Caco-2 (cell line): ENCODE results near the gene FHIT. TPM values are rescaled to one million over a fixed set of nuclear protein-coding genes. Genes with fewer than 3 reads are reported as not detected.

Source experiments
- BruUV-seq: library from RNA; stranded (reverse); fragments of 400-500 nt; replicated peaks from 2 replicates; lab custom pipeline; 2021; lab: Mats Ljungman, UMichigan
- CTCF ChIA-PET: fragments of 300-600 bp; sonication (Branson Sonifier 250); formaldehyde crosslinking; loops from one replicate; lab custom pipeline; 2022; ENCODE audit warnings: antibody characterized with exemption; lab: Charles Lee
- POLR2A ChIA-PET: fragments of 300-600 bp; sonication (Branson Sonifier 250); formaldehyde crosslinking; loops from one replicate; lab custom pipeline; 2022; ENCODE audit warnings: antibody characterized with exemption; lab: Charles Lee
- DNase-seq, 2 experiments: peaks; one replicate each; pipeline versions ENCODE4 v3.0.0 to v3.0.0-alpha.2; 2020 to 2022
- H3K27me3 ChIP-seq: replicated peaks from 2 replicates; pipeline ENCODE4 v1.6.0; 2011; ENCODE audit warnings: low read length; ENCODE audit not compliant: control insufficient read depth, insufficient read depth
- H3K36me3 ChIP-seq: 2 replicates; pipeline ENCODE4 v1.5.1; 2011; ENCODE audit warnings: low read length; ENCODE audit not compliant: control insufficient read depth, insufficient read depth
- H3K4me1 ChIP-seq: fragments of 250-450 bp; sonication (Bioruptor Pico); 2 replicates; pipeline ENCODE4 v1.5.1; 2020; ENCODE audit warnings: mild to moderate bottlenecking
- H3K4me3 ChIP-seq: 2 replicates; pipeline ENCODE4 v1.5.1; 2011; ENCODE audit warnings: low read depth, mild to moderate bottlenecking, control low read depth, low read length
- H3K9me3 ChIP-seq: fragments of 250-450 bp; sonication (Bioruptor Pico); 2 replicates; pipeline ENCODE4 v1.5.1; 2020; ENCODE audit warnings: mild to moderate bottlenecking, moderate library complexity
- H3K27ac Mint-ChIP-seq: one replicate; pipeline ENCODE4 v1.8.0; 2022; ENCODE audit warnings: mixed read lengths; ENCODE audit not compliant: unreplicated experiment
- H3K27me3 Mint-ChIP-seq: one replicate; pipeline ENCODE4 v1.8.0; 2022; ENCODE audit warnings: mixed read lengths; ENCODE audit not compliant: insufficient read depth, unreplicated experiment
- H3K36me3 Mint-ChIP-seq: one replicate; pipeline ENCODE4 v1.8.0; 2022; ENCODE audit warnings: mild to moderate bottlenecking, mixed read lengths; ENCODE audit not compliant: insufficient read depth, unreplicated experiment
- H3K4me1 Mint-ChIP-seq: one replicate; pipeline ENCODE4 v1.8.0; 2022; ENCODE audit warnings: low read depth, mixed read lengths; ENCODE audit not compliant: unreplicated experiment
- H3K4me3 Mint-ChIP-seq: one replicate; pipeline ENCODE4 v1.8.0; 2022; ENCODE audit warnings: mild to moderate bottlenecking, moderate library complexity, mixed read lengths; ENCODE audit not compliant: unreplicated experiment
- H3K9me3 Mint-ChIP-seq: one replicate; pipeline ENCODE4 v1.8.0; 2022; ENCODE audit warnings: mixed read lengths; ENCODE audit not compliant: unreplicated experiment
- intact Hi-C: fragments of 100-400 bp; cut with micrococcal nuclease; formaldehyde crosslinking; loops from one replicate; pipeline ENCODE4 v1.10.0; 2022; ENCODE audit not compliant: unreplicated experiment
- total RNA-seq: library from RNA; stranded (reverse); gene quantifications from 2 replicates; pipeline ENCODE4 v1.2.3, GENCODE V29; 2022
- TF ChIP-seq, protein P1 (sequence below), 2 experiments: fragments of 200-600 bp in 1 of 2; IDR thresholded peaks; 1 replicate in 1 of 2; 2 replicates in 1 of 2; pipeline versions ENCODE4 v1.5.1 to v1.8.0; 2011 to 2022; ENCODE audit warnings: antibody characterized with exemption in 1 of 2, control low read depth in 1 of 2, inconsistent platforms in 1 of 2, low read depth in 1 of 2, low read length in 1 of 2, mild to moderate bottlenecking in 1 of 2, moderate library complexity in 1 of 2; ENCODE audit not compliant: insufficient read depth in 1 of 2, severe bottlenecking in 1 of 2, unreplicated experiment in 1 of 2

The FHIT gene
- total RNA-seq, 1 experiment from 2014 or later, result 8.3 TPM

GRCh38 chr3:60198179-60198720 lies 1053.0 kb downstream of the FHIT start:
- intact Hi-C loops, result no loop called here
- Mint-ChIP-seq H3K4me3 (no peak overlapping the region), H3K27ac (no peak overlapping the region), H3K27me3 (no peaks in the 10 kb centered on the region), H3K9me3 (no peaks in the 10 kb centered on the region), H3K36me3 (no peaks in the 10 kb centered on the region), H3K4me1 (peaks cover 10% of the 10 kb centered on the region)
- Histone ChIP-seq H3K27me3 (no peaks in the 10 kb centered on the region), H3K4me1 (peaks cover 6% of the 10 kb centered on the region; the same call in 1 of the 2 replicates), H3K36me3 (no peaks in the 10 kb centered on the region), H3K4me3 (no peak overlapping the region), H3K9me3 (no peaks in the 10 kb centered on the region)
- POLR2A ChIA-PET, result no interaction called here
- TF ChIP-seq, protein P1, sequence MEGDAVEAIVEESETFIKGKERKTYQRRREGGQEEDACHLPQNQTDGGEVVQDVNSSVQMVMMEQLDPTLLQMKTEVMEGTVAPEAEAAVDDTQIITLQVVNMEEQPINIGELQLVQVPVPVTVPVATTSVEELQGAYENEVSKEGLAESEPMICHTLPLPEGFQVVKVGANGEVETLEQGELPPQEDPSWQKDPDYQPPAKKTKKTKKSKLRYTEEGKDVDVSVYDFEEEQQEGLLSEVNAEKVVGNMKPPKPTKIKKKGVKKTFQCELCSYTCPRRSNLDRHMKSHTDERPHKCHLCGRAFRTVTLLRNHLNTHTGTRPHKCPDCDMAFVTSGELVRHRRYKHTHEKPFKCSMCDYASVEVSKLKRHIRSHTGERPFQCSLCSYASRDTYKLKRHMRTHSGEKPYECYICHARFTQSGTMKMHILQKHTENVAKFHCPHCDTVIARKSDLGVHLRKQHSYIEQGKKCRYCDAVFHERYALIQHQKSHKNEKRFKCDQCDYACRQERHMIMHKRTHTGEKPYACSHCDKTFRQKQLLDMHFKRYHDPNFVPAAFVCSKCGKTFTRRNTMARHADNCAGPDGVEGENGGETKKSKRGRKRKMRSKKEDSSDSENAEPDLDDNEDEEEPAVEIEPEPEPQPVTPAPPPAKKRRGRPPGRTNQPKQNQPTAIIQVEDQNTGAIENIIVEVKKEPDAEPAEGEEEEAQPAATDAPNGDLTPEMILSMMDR (IDR thresholded peaks at IDR 0.05; ENCODE audit: insufficient read depth in 1 of 2, low read depth in 1 of 2, low read length in 1 of 2, severe bottlenecking in 1 of 2, unreplicated experiment in 1 of 2), result no peak
- CTCF ChIA-PET, result no interaction called here
- DNase-seq, result no peak
- BruUV-seq, result no TSS peak

DNA sequence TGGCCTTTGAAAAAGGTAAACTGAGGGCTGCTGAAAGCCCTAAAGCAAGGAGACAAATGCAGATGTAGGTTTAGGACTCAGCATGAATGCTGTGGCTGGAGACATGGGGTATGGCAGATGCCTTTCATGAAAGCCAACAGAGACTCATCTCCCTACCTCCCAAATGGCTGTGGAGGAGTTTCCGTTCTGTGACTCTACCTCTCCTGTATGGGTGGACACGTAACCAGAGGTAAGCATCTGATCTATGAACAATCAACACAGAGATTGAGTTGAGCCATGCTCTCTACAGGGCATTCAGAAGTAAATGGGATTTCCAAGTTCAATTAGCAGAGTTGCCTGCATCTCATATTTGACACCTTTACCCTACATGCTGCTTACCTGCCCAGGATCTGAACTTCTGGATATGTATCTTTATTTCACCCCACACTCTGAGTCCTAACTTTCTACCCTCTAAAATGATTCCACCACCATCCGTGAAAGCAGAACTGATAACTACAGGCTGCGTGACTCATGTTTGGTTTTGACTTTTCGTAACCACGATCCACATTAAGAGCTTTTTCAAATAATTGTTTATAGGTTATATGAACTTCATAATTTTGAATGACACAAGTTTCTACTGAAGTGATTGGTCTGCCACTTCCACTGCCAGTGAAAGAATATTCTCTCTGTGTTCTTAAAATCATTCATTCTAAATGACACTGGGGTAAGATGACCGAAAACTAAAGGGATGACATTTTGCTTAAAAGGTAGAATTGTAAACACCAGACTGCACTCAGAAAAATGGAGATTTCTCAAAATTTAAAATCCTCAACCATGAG lies 1058.7 kb downstream of the FHIT start:
- no peaks in the 10 kb centered on the region for H3K4me1 ChIP-seq
- H3K36me3 ChIP-seq, result no peaks in the 10 kb centered on the region
- no peak overlapping the region for H3K4me3 Mint-ChIP-seq
- no peaks in the 10 kb centered on the region for H3K9me3 ChIP-seq
- no peaks in the 10 kb centered on the region for H3K27me3 Mint-ChIP-seq
- H3K27ac Mint-ChIP-seq, result no peak overlapping the region
- H3K27me3 ChIP-seq, result no peaks in the 10 kb centered on the region
- intact Hi-C loops, result no loop called here
- no peak overlapping the region for H3K4me3 ChIP-seq
- TF ChIP-seq, protein P1 (IDR thresholded peaks at IDR 0.05; ENCODE audit: insufficient read depth in 1 of 2, low read depth in 1 of 2, low read length in 1 of 2, severe bottlenecking in 1 of 2, unreplicated experiment in 1 of 2), result no peak
- ChIA-PET POLR2A (no interaction called here), CTCF (no interaction called here)
- no peaks in the 10 kb centered on the region for H3K4me1 Mint-ChIP-seq
- no TSS peak for BruUV-seq
- no peak for DNase-seq
- H3K36me3 Mint-ChIP-seq, result no peaks in the 10 kb centered on the region
- H3K9me3 Mint-ChIP-seq, result no peaks in the 10 kb centered on the region

GRCh38 chr3:60190073-60190472 lies 1061.2 kb downstream of the FHIT start:
- Mint-ChIP-seq H3K4me1 (no peaks in the 10 kb centered on the region), H3K27ac (no peak overlapping the region), H3K36me3 (no peaks in the 10 kb centered on the region), H3K9me3 (no peaks in the 10 kb centered on the region), H3K27me3 (no peaks in the 10 kb centered on the region), H3K4me3 (no peak overlapping the region)
- CTCF ChIA-PET, result no interaction called here
- H3K4me1 ChIP-seq, result no peaks in the 10 kb centered on the region
- intact Hi-C loops, result no loop called here
- no peaks in the 10 kb centered on the region for H3K9me3 ChIP-seq
- no peaks in the 10 kb centered on the region for H3K27me3 ChIP-seq
- TF ChIP-seq, protein P1 (IDR thresholded peaks at IDR 0.05; ENCODE audit: insufficient read depth in 1 of 2, low read depth in 1 of 2, low read length in 1 of 2, severe bottlenecking in 1 of 2, unreplicated experiment in 1 of 2), result no peak
- H3K4me3 ChIP-seq, result no peak overlapping the region
- BruUV-seq, result no TSS peak
- H3K36me3 ChIP-seq, result no peaks in the 10 kb centered on the region
- POLR2A ChIA-PET, result no interaction called here
- DNase-seq, result no peak
